Liver (tissue), 9 donors: Measurements from ENCODE around the gene ANKZF1. TPM values are rescaled to one million over a fixed set of nuclear protein-coding genes. Genes with fewer than 3 reads are reported as not detected.

Experiments used
- DNase-seq: peaks from one replicate; pipeline ENCODE4 v3.0.0-alpha.2; 2017; ENCODE audit warnings: low spot score
- H3K27ac ChIP-seq, 2 donors: one replicate each; pipeline ENCODE4 v1.7.0; 2013; ENCODE audit warnings: inconsistent platforms in 2 of 2, low read length in 2 of 2, control low read depth in 1 of 2, low read depth in 1 of 2, mild to moderate bottlenecking in 1 of 2
- H3K27me3 ChIP-seq, 4 donors: one replicate each; pipeline versions ENCODE4 v1.6.1 to v1.7.0; 2013; ENCODE audit warnings: low read length in 3 of 4, inconsistent platforms in 1 of 4, mild to moderate bottlenecking in 1 of 4, moderate library complexity in 1 of 4; ENCODE audit not compliant: control insufficient read depth in 4 of 4, insufficient read depth in 4 of 4
- H3K36me3 ChIP-seq, 4 donors: one replicate each; pipeline versions ENCODE4 v1.6.1 to v1.7.0; 2013; ENCODE audit warnings: low read length in 3 of 4, mild to moderate bottlenecking in 3 of 4, low read depth in 1 of 4, moderate library complexity in 1 of 4; ENCODE audit not compliant: control insufficient read depth in 4 of 4, insufficient read depth in 3 of 4
- H3K4me1 ChIP-seq, 4 donors: one replicate each; pipeline versions ENCODE4 v1.6.1 to v1.7.0; 2013; ENCODE audit warnings: low read length in 3 of 4, mild to moderate bottlenecking in 3 of 4, moderate library complexity in 1 of 4; ENCODE audit not compliant: control insufficient read depth in 4 of 4, insufficient read depth in 4 of 4
- H3K4me3 ChIP-seq, 3 donors: one replicate each; pipeline versions ENCODE4 v1.6.1 to v1.7.0; 2013; ENCODE audit warnings: low read length in 3 of 3, control low read depth in 1 of 3, low read depth in 1 of 3, mild to moderate bottlenecking in 1 of 3
- H3K9ac ChIP-seq, 2 donors: one replicate each; pipeline ENCODE4 v1.7.0; 2013; ENCODE audit warnings: low read length in 2 of 2, mild to moderate bottlenecking in 2 of 2, moderate library complexity in 2 of 2, control low read depth in 1 of 2, low read depth in 1 of 2
- H3K9me3 ChIP-seq, 4 donors: one replicate each; pipeline versions ENCODE4 v1.6.1 to v1.7.0; 2013; ENCODE audit warnings: low read length in 3 of 4; ENCODE audit not compliant: control insufficient read depth in 4 of 4
- EGR1 ChIP-seq, 2 donors: IDR thresholded peaks; 2 replicates each; pipeline ENCODE4 v1.6.1; 2016 to 2018; ENCODE audit warnings: antibody characterized with exemption in 2 of 2, low read depth in 2 of 2
- FOXA2 ChIP-seq: IDR thresholded peaks from 2 replicates; pipeline ENCODE4 v1.6.1; 2016; ENCODE audit warnings: antibody characterized with exemption
- HNF4A ChIP-seq, 2 donors: conservative IDR thresholded peaks; 2 replicates each; pipeline ENCODE4 v1.6.1; 2016; ENCODE audit warnings: antibody characterized with exemption in 2 of 2, mild to moderate bottlenecking in 2 of 2
- HNF4G ChIP-seq: IDR thresholded peaks from 2 replicates; pipeline ENCODE4 v1.6.1; 2016; ENCODE audit warnings: antibody characterized with exemption
- JUND ChIP-seq, 2 donors: IDR thresholded peaks; 2 replicates each; pipeline ENCODE4 v1.6.1; 2016; ENCODE audit warnings: antibody characterized with exemption in 2 of 2
- MAX ChIP-seq: IDR thresholded peaks from 2 replicates; pipeline ENCODE4 v1.6.1; 2016; ENCODE audit warnings: antibody characterized with exemption
- NR2F2 ChIP-seq: IDR thresholded peaks from 2 replicates; pipeline ENCODE4 v1.6.1; 2016; ENCODE audit warnings: antibody characterized with exemption
- RXRA ChIP-seq, 2 donors: IDR thresholded peaks; 2 replicates each; pipeline ENCODE4 v1.6.1; 2017 to 2018; ENCODE audit warnings: antibody characterized with exemption in 2 of 2, mild to moderate bottlenecking in 1 of 2
- SP1 ChIP-seq: IDR thresholded peaks from 2 replicates; pipeline ENCODE4 v1.6.1; 2018; ENCODE audit warnings: antibody characterized with exemption, mild to moderate bottlenecking
- TAF1 ChIP-seq: conservative IDR thresholded peaks from 2 replicates; pipeline ENCODE4 v1.6.1; 2016; ENCODE audit warnings: antibody characterized with exemption, mild to moderate bottlenecking
- ZBTB33 ChIP-seq: IDR thresholded peaks from 2 replicates; pipeline ENCODE4 v1.6.1; 2016; ENCODE audit warnings: antibody characterized with exemption
- WGBS: extraction: QIAGEN DNeasy Blood & Tissue Kit; methylation state at CpG from one replicate; pipeline ENCODE4 v1.1.7; 2013; 5-methylcytosine and 5-hydroxymethylcytosine counted together
- polyA plus RNA-seq, 2 donors: library from polyadenylated mRNA; stranded (reverse) in 1 of 2; unstranded in 1 of 2; fragments of 200-250 nt in 1 of 2; fragments of >200 nt in 1 of 2; fragmentation: Nextera tagmentation in 1 of 2; extraction: Ambion mirVana in 1 of 2; gene quantifications; one replicate each; pipeline versions ENCODE4 v1.2.1 to v1.2.3, GENCODE V29; 2013 to 2015
- total RNA-seq, 2 donors: library from RNA; depleted of rRNA; stranded (reverse); fragments of >200 nt; gene quantifications; one replicate each; pipeline ENCODE4 v1.2.3, GENCODE V29; 2014
- TF ChIP-seq, protein P1 (sequence below): IDR thresholded peaks from 2 replicates; pipeline ENCODE4 v1.6.1; 2016; ENCODE audit warnings: antibody characterized with exemption
- TF ChIP-seq, protein P2 (sequence below): fragments of 150-350 bp; IDR thresholded peaks from 2 replicates; pipeline ENCODE4 v1.5.1; 2017; ENCODE audit warnings: improper control_type of control experiment, low read depth, low read length; ENCODE audit not compliant: missing input control
- donor health status: healthy.
- donor health status: healthy.
- donor health status: healthy.
- donor health status: healthy.
- donor health status: healthy.

ANKZF1 gene
- total and polyA plus RNA-seq, 4 donors = 9.0 to 30.6 (median 20.5) TPM

GRCh38 chr2:219285894-219286425 is 56.4 kb downstream of the ANKZF1 start:
- no peak overlapping the region for H3K9ac ChIP-seq
- no peaks in the 10 kb centered on the region for H3K4me1 ChIP-seq
- H3K27me3 ChIP-seq = no peaks in the 10 kb centered on the region
- H3K36me3 ChIP-seq = peaks cover 8 to 45% (median 35%) of the 10 kb centered on the region in 4 donors
- no peak overlapping the region for H3K27ac ChIP-seq
- no peak for DNase-seq
- WGBS = 93% methylated on average over 17 of the region's 17 CpGs
- H3K9me3 ChIP-seq = no peaks in the 10 kb centered on the region
- TF ChIP-seq EGR1 (IDR thresholded peaks at IDR 0.05; ENCODE audit: low read depth in 2 of 2) = no peak
- no peak for TF ChIP-seq NR2F2
- no peak for TF ChIP-seq HNF4A (conservative IDR thresholded peaks at IDR 0.05)
- no peak for TF ChIP-seq HNF4G
- no peak for TF ChIP-seq SP1
- TF ChIP-seq ZBTB33 = no peak
- TF ChIP-seq, protein P1, sequence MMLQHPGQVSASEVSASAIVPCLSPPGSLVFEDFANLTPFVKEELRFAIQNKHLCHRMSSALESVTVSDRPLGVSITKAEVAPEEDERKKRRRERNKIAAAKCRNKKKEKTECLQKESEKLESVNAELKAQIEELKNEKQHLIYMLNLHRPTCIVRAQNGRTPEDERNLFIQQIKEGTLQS = no peak
- TF ChIP-seq FOXA2 = no peak
- TF ChIP-seq, protein P2, sequence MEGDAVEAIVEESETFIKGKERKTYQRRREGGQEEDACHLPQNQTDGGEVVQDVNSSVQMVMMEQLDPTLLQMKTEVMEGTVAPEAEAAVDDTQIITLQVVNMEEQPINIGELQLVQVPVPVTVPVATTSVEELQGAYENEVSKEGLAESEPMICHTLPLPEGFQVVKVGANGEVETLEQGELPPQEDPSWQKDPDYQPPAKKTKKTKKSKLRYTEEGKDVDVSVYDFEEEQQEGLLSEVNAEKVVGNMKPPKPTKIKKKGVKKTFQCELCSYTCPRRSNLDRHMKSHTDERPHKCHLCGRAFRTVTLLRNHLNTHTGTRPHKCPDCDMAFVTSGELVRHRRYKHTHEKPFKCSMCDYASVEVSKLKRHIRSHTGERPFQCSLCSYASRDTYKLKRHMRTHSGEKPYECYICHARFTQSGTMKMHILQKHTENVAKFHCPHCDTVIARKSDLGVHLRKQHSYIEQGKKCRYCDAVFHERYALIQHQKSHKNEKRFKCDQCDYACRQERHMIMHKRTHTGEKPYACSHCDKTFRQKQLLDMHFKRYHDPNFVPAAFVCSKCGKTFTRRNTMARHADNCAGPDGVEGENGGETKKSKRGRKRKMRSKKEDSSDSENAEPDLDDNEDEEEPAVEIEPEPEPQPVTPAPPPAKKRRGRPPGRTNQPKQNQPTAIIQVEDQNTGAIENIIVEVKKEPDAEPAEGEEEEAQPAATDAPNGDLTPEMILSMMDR = no peak
- no peak for TF ChIP-seq MAX
- TF ChIP-seq RXRA (IDR thresholded peaks at IDR 0.05) = no peak
- TF ChIP-seq JUND (IDR thresholded peaks at IDR 0.05) = no peak
- no peak for TF ChIP-seq TAF1
- H3K4me3 ChIP-seq = no peak overlapping the region

Other genes with a start within 250 kb of the ANKZF1 start
- gene FEV, start 244.6 kb upstream of the ANKZF1 start, total RNA-seq = not detected
- gene FEV, start 244.6 kb upstream of the ANKZF1 start, polyA plus RNA-seq = not detected
- not detected for gene CRYBA2, start 236.4 kb upstream of the ANKZF1 start, total RNA-seq
- gene CRYBA2, start 236.4 kb upstream of the ANKZF1 start, polyA plus RNA-seq = not detected
- not detected for gene CFAP65, start 188.3 kb upstream of the ANKZF1 start, total RNA-seq
- not detected for gene CFAP65, start 188.3 kb upstream of the ANKZF1 start, polyA plus RNA-seq
- gene IHH, start 168.9 kb upstream of the ANKZF1 start, total RNA-seq = 1 to 10 TPM in 1 of 2 donors, under 1 TPM in 1; 0.75 to 2.4 TPM
- under 1 TPM; 0.51 to 0.82 TPM for gene IHH, start 168.9 kb upstream of the ANKZF1 start, polyA plus RNA-seq
- gene NHEJ1, start 69.0 kb upstream of the ANKZF1 start, total RNA-seq = 10 to 100 TPM; 11.8 to 13.5 TPM
- 1 to 10 TPM; 6.1 to 8.0 TPM for gene NHEJ1, start 69.0 kb upstream of the ANKZF1 start, polyA plus RNA-seq
- gene SLC23A3, start 59.8 kb upstream of the ANKZF1 start, total RNA-seq = 1 to 10 TPM in 1 of 2 donors, under 1 TPM in 1; 0.23 to 2.4 TPM
- under 1 TPM; 0.38 to 0.94 TPM for gene SLC23A3, start 59.8 kb upstream of the ANKZF1 start, polyA plus RNA-seq
- 10 to 100 TPM; 16.5 to 39.8 TPM for gene CNPPD1, start 52.9 kb upstream of the ANKZF1 start, total RNA-seq
- gene CNPPD1, start 52.9 kb upstream of the ANKZF1 start, polyA plus RNA-seq = 10 to 100 TPM; 16.7 to 26.5 TPM
- gene RETREG2, start 51.5 kb upstream of the ANKZF1 start, total RNA-seq = 10 to 100 TPM; 34.1 to 41.2 TPM
- 10 to 100 TPM; 21.7 to 42.8 TPM for gene RETREG2, start 51.5 kb upstream of the ANKZF1 start, polyA plus RNA-seq
- 10 to 100 TPM; 19.6 to 29.8 TPM for gene ZFAND2B, start 23.0 kb upstream of the ANKZF1 start, total RNA-seq
- gene ZFAND2B, start 23.0 kb upstream of the ANKZF1 start, polyA plus RNA-seq = 10 to 100 TPM; 21.9 to 53.8 TPM
- gene ABCB6, start 10.8 kb upstream of the ANKZF1 start, total RNA-seq = 10 to 100 TPM; 27.5 to 96.1 TPM
- 10 to 100 TPM; 19.0 to 68.1 TPM for gene ABCB6, start 10.8 kb upstream of the ANKZF1 start, polyA plus RNA-seq
- gene ATG9A, start 170 bp upstream of the ANKZF1 start, total RNA-seq = 10 to 100 TPM; 44.7 to 68.1 TPM
- gene ATG9A, start 170 bp upstream of the ANKZF1 start, polyA plus RNA-seq = 10 to 100 TPM; 24.3 to 31.1 TPM
- 1 to 10 TPM; 2.8 to 5.2 TPM for gene GLB1L, start 15.6 kb downstream of the ANKZF1 start, total RNA-seq
- gene GLB1L, start 15.6 kb downstream of the ANKZF1 start, polyA plus RNA-seq = 1 to 10 TPM; 2.3 TPM
- gene STK16, start 15.7 kb downstream of the ANKZF1 start, total RNA-seq = 10 to 100 TPM; 14.8 to 44.3 TPM
- gene STK16, start 15.7 kb downstream of the ANKZF1 start, polyA plus RNA-seq = 10 to 100 TPM in 1 of 2 donors, 1 to 10 TPM in 1; 5.8 to 32.5 TPM
- under 1 TPM in 1 of 2 donors, not detected in 1; 0.08 TPM for gene TUBA4B, start 23.4 kb downstream of the ANKZF1 start, total RNA-seq
- gene TUBA4B, start 23.4 kb downstream of the ANKZF1 start, polyA plus RNA-seq = under 1 TPM; 0.19 to 0.20 TPM
- gene TUBA4A, start 24.1 kb downstream of the ANKZF1 start, total RNA-seq = 10 to 100 TPM; 16.2 to 25.5 TPM
- 10 to 100 TPM; 37.6 to 63.1 TPM for gene TUBA4A, start 24.1 kb downstream of the ANKZF1 start, polyA plus RNA-seq
- 10 to 100 TPM; 22.0 to 71.8 TPM for gene DNAJB2, start 49.6 kb downstream of the ANKZF1 start, total RNA-seq
- 10 to 100 TPM in 1 of 2 donors, 1 to 10 TPM in 1; 7.4 to 32.0 TPM for gene DNAJB2, start 49.6 kb downstream of the ANKZF1 start, polyA plus RNA-seq
- gene PTPRN, start 79.6 kb downstream of the ANKZF1 start, total RNA-seq = 1 to 10 TPM in 1 of 2 donors, not detected in 1; 2.2 TPM
- not detected for gene PTPRN, start 79.6 kb downstream of the ANKZF1 start, polyA plus RNA-seq
- gene RESP18, start 102.9 kb downstream of the ANKZF1 start, total RNA-seq = not detected
- not detected for gene RESP18, start 102.9 kb downstream of the ANKZF1 start, polyA plus RNA-seq
- 10 to 100 TPM; 25.8 to 58.4 TPM for gene DNPEP, start 158.1 kb downstream of the ANKZF1 start, total RNA-seq
- gene DNPEP, start 158.1 kb downstream of the ANKZF1 start, polyA plus RNA-seq = 10 to 100 TPM; 41.0 to 50.5 TPM
- 10 to 100 TPM in 1 of 2 donors, under 1 TPM in 1; 0.23 to 50.0 TPM for gene DES, start 188.6 kb downstream of the ANKZF1 start, total RNA-seq
- gene DES, start 188.6 kb downstream of the ANKZF1 start, polyA plus RNA-seq = 1 to 10 TPM in 1 of 2 donors, under 1 TPM in 1; 0.15 to 6.2 TPM
- gene SPEG, start 205.0 kb downstream of the ANKZF1 start, total RNA-seq = under 1 TPM; 0.51 to 0.75 TPM
- under 1 TPM; 0.57 to 0.96 TPM for gene SPEG, start 205.0 kb downstream of the ANKZF1 start, polyA plus RNA-seq